ENCODE measurements around the gene TGFBR2.
"Not testable (repeated sequence)": the region's sequence is repeated elsewhere in the genome, so short reads cannot be mapped to it uniquely, and the experiment has no call there.

TGFBR2 gene

DNA sequence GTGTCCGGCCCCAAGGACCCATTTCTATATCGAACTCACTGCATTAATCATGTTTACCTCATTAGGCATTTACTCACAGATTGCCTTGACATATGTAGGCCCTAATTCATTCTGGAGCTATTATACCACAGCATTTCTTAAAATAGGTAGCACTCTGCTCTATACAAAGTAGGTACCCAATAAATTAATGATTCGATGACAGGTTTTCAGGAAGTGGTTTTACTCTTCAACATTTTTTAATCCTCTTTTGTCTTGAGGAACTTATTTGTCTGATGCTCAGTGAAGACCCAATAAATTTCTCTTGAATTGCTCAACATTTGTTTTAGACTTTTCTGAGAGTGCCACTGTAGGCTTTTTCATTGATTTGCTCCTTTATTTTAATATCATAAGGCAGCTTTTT, 12.1 kb downstream of the TGFBR2 start:
- DNase-seq (ENCODE audit: low read depth in 2 of 2, low spot score in 1 of 2): no peak

DNA sequence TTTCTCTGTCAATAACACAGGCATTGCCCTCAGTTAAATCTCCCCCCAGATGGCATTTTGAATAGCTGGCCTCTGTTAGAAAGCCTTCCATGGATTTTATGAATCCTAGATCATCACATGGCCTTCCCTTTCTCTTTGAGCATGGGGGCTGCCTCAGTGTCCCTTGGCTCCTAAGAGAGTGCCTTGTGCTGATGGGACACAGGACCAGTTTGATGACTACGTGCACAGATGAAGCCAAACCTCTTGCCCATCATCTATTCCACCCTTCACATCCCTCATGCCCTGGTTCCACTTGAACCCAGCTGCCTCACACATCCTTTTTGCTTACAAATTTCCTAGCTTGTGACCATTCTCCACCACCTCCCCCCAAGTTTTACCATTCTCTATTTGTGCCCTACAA, 12.9 kb downstream of the TGFBR2 start:
- DNase-seq (ENCODE audit: low read depth in 2 of 2, low spot score in 1 of 2): no peak

DNA sequence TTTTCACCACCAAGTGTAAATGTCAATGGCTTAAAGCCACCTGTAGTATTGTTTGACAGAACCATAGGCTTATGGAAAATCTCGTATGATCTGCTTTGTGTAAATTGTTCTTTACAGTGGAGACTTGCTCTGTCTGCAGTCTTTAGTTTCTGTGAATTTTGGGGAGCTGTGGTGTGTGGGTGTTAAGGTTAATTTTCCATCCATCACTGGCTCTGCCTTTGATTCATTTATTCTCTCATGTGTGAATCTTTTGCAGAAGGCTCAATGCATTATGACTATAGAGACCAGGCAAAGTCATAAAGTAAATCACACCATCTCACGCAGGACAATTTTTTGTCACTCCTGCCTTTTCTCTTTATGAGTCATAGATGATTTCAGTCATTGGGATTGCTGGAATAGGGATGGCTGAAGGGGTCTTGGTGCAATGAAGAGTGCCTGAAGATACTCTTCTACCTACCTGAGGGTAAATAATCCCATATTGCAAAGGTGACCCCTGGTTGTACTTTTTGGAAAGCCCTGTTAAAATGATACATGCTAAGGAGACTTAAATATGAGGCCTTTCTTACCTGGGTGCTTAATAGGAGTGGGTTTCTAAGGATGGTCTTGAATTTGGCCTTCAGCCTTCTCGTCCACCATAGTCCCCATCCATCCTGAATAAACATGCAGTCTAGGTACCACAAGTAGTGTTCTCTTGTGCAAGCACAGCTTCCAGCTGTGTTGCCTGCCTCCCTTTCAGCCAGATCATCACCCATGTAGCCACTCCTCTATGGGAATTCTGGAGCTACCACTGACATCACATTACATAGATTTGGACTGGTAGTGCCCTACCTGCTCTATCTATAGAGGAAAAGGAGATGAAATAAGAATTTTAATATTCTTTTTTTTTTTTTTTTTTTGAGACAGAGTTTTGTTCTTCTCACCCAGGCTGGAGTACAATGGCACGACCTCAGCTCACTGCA, 14.3 kb downstream of the TGFBR2 start:
- DNase-seq (ENCODE audit: low read depth in 2 of 2, low spot score in 1 of 2): peak in 1 of 2 donors; percentile 19

DNA sequence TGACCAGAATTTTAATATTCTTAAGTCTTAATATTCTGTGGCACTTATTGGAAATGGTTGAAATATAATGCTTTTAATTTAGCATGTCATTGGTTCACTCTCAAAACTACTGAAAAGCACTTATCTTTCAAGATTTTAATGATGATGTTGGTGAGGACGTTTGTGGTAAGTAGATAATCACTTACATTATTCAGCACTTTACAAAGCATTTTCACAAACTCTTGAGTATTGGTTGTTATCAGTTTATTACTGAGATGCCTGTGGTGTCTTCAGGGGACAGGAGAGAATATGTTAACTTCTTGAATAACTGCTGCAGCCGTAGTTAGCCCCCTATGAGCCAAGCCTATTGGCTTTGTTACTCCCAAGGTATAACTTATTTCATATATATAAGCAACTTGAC, 15.2 kb downstream of the TGFBR2 start:
- DNase-seq (ENCODE audit: low read depth in 2 of 2, low spot score in 1 of 2): no peak

DNA sequence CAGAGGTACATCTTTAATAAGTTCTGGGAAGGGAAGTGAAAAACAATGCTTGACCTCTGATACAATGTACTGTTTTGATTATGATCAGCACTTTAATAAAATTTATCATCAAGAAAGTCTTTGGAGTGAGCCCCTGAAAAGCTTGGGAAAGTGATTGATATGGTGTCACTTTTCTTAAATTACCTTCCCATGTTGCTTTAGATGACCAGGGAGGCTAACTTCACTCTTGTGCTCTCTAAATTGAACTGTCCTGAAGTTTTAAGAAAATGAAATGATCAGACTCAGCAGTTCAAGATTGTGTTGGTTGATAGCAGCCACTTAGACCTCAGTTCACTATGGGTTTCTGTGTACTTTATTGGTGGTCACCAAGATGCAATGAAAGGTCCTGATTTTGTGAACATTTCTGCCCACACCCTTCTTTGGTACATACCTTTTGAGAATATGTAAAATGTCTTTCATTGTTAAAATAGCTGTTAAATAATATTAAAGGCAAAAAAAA, 15.7 kb downstream of the TGFBR2 start:
- DNase-seq (ENCODE audit: low read depth in 2 of 2, low spot score in 1 of 2): no peak

DNA sequence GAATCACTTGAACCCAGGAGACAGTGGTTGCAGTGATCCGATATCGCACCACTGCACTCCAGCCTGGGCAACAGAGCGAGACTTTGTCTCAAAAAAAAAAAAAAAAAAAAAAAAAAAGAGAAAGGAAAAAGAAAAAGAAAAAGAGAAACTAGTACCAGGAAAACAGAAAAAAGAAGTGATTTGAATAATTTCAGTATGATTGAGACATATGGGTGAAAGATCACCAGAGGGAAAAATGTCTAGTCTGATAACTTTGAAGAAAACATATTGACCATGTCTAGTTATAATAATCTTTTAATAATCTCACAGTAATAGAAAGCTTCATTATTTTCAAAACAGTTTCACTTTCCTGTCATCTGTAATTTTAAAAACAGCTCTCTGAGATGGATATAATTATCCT, 16.4 kb downstream of the TGFBR2 start:
- DNase-seq (ENCODE audit: low read depth in 2 of 2, low spot score in 1 of 2): no peak

DNA sequence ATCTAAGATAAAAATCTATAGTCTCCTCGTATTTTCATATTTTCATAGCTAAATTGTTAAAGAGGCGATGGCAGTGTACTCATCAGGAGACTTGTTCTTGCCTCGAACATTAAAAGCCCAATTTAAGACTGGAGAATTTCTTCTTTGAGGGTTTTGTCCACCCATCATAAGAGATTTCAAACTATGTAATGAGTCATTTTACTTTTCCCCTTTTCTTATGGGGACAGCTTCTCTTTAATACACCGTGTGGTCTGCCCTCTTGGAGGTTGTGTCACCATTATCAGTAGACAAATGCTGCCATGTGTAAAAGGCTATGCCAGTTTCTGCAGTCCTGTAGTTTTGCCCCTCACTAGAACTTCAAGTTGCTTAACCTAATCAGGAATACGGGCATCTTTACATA, 16.9 kb downstream of the TGFBR2 start:
- DNase-seq (ENCODE audit: low read depth in 2 of 2, low spot score in 1 of 2): no peak

DNA sequence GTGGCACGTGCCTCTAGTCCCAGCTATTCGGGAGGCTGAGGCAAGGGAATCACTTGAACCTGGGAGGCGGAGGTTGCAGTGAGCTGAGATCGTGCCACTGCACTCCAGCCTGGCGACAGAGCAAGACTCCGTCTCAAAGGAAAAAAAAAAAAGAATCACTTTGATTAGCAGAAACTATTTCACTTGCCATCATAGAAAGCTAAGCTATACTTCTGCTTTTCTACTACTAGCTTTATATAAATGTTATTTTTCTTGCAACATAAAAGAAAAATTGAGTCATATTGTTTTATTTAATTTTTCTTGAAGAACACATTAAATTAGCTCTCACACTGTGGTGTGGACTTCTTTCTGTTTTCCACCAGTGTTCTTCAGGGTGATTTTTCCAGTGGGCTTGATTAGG, 18.1 kb downstream of the TGFBR2 start:
- not testable (repeated sequence) for DNase-seq (ENCODE audit: low read depth in 2 of 2, low spot score in 1 of 2)

DNA sequence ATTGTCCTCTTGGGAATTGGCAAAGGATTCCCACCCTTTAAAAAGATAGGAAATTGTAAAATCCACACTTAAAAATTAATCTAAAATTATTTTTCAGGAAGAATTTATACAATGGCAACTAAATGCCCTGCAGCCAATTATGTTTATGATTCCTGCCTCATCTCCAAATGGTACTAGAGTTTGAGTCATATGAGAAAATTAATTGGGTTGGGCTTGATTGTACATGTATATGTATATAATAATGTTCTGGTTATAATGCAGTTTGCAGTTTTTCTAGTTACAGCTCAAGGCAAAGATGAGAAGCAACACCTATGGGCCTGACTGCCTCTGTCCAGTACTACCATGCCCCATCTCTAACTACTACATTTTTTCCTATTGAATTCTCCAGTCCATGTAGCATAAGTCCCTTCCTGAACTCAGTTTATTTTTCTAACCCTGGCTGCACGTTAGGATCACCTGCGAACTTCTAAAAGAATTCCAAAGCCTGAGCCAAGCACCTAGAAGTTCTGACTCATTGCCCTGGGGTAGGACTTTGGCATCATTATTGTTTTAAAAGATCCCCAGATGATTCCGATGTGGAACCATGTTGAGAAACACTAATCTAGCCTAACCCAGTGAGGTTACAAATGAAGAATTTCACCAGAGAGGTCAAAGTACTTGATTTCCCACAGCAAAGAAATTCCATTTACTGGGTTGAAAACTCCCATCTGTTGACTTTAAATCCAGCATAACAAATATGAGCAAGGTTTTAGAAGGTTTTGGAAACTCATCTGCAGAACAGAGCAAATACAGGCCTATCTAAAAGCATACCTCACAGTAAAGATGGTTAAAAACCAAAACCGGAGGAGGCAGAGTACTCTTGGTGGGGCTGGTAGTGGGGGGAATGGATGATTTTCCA, 19.4 kb downstream of the TGFBR2 start:
- DNase-seq (ENCODE audit: low read depth in 2 of 2, low spot score in 1 of 2): no peak

DNA sequence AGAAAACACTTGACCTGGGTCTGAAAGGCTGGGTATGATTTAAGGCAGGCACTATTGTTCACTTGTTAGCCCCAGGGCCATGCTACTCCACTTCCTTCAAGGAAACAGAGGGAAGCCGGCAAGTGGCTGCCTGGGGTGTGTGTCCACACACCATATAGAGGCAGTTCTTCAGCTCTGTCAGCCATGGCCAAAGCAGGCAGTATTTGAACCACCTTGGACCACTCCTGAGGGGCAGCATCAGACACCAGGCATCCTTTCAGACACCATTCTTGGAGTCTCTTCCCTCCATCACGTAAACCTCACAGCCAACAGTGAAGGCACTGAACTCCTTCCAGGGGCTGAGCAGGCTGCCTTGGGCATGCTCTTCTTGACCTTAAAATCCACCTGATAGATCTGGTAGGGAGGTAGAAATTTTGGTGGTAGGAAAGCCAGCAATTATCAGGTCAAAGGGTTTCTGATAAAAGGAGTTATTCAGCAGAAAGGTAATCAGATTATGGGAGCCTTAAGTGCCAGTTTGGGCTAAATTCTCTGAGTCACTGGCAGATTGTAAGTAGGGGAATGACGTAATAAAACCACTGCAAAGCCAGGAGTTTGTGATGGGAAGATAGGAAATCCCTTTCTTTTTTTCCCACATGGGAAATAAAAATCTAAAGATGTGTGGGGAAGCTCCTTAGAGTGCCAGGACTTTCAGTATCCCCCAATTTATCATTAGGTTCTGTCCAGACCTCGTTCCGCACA, 20.2 kb downstream of the TGFBR2 start:
- no peak for DNase-seq (ENCODE audit: low read depth in 2 of 2, low spot score in 1 of 2)

DNA sequence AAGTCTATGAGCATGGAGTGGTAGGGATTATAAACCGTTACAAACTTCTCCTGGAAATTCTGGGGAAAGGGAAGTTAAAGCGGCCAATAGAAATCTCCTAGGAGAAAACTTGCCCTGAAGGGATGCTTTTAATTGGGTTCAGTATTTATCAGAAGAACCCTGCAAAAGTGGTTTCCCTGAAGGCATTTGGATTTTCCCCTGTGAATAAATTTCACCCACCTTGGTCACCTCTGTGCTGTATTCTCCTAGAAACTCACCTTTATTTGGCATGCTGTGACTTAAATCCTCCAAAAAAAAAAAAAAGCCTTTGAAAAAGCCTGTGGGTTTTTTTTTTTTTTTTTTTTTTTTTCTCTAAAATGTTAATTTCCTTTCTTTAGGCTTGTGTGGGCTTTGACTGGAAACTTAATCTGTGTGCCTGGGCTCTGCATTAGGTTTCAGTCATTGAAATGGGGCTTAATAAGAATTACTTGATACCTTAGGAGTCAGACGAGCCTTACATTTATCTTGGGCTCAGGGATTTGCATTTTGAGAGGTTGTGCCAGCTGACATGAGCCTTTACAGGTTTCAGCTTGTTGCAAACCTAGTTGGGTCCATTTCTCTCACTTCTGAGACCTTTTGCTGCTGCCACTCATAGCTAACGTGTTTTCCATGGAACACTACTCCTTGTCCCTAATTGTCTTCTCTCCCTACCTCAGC, 22.0 kb downstream of the TGFBR2 start:
- no peak for DNase-seq (ENCODE audit: low read depth in 2 of 2, low spot score in 1 of 2)

DNA sequence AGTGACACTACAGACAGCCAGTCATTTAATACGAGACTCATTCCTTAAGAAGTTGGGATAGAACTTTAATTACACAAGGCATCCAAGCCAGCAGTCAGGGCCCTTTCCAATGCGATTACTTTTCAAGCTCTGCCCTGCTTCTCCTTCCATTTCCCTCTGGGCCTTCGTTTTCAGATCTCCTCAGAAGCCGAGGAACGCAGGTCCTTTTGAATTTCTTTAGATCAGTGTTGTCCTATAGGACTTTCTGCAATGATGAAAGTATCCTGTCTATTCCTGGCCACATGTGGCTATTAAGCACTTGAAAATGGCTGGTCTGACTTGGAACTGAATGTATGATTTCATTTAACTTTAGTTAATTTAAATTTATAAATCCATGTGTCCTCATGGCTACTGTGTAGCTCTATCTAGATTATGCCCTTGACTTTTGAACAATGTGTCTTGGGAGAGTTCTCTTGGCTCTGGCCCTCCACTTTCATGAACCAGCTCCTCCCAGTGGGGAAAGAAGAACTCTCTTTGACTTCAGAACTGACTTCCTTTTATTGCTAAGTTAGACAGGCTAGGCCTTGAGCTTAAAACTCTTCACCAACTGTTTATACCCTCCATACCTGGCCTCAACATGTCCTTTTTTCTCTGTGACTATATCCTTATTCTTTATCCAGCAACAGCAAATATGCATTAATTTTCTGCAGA, 22.6 kb downstream of the TGFBR2 start:
- no peak for DNase-seq (ENCODE audit: low read depth in 2 of 2, low spot score in 1 of 2)

DNA sequence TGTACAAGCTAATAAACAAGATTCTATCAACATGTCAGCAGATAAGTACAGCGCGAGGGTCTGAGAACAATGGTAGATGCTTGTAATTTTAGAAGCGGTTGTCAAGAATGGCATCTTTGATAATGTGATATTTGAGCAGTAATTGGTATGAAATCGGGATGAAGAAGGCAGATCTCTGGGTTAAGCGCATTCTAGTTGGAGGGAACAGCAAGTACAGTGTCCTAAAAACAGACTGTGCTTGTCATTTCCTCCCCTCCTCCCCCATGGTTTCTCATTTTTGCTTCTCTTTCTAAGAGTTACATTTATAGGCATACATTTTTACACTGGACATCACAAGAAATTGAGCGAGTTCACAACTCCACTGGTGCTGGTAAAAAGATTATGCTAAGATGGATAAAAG, 23.3 kb downstream of the TGFBR2 start:
- no peak for DNase-seq (ENCODE audit: low read depth in 2 of 2, low spot score in 1 of 2)

DNA sequence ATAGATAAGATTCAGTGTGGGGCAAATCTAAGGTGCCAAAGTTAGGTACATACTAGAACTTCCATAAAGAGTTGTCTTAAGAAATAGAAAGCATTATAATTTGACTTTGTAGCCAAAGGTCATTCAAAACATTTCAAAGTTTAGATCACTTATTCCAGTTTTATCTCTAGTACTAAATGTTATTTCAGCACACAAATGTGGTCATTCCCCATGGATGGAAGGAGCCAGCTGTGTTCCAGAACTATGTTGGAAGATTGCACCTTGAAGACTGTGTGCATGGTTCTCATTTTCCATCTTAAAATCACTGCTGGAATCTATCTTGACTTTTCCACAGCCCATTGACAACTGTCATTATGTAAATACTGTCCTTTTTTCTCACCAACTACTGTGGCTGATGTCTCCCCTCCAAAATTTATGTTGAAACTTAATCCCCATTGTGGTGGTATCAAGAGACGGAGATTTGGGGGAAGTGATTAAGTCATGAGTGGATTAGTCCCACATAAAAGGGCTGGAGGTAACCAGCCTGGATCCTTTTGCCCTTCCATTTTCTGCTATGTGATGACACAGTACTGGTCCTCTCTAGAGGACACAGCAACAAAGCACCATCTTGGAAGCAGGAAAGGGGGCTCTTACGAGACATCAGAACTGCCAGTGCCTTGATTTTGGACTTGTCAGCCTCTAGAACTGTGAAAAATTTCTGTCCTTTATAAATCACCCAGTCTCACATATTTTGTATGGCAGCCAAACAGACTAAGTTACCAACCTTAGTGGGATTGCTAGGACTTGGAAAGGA, 24.0 kb downstream of the TGFBR2 start:
- no peak for DNase-seq (ENCODE audit: low read depth in 2 of 2, low spot score in 1 of 2)

DNA sequence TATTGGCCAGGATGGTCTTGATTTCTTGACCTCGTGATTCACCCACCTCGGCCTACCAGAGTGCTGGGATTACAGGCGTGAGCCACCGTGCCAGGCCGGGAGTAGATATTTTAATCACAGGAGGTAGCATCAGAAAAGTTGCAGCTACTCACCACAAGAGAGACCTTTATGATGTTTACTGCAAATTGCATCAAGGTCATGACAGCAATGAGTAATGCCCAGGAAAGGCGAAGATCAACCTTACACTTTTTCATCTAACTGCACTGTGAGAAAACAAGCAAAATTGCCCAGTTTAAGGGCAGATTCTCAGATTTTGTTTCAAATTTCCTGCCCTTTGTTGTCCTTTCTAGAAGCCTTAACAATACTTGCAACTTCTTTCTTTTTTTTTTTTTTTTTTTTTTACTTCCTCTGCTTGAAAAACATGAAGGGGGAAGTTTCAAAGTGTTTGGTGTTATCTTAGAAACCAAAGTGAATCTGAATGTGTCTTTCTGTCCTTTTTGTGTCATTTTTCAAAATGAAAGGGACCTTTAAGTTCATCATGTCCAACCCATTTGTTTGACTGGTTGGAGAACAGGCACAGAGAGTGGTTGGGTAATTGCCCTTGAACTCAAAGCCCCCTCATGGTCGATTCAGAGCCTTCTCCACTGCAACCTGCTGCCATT, 25.0 kb downstream of the TGFBR2 start:
- DNase-seq (ENCODE audit: low read depth in 2 of 2, low spot score in 1 of 2): peak in 1 of 2 donors; percentile 32

DNA sequence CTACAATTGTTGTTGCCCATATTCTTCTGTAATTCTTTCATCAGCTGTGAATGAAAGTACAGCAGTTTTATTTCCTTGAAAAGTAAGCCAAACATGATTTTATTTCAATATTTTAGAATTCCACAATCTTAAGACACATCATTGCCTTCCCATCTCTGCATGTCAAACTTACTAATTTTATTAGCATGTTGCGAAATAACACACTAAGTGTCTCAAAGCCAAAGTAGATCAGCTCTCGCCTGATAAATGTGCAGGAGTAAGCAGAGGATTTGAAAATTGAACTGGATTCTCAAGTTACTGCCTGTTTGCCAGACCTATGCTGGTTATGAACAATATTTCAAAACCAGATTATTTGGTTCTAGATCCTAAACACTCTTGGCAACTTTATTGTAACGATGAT, 25.7 kb downstream of the TGFBR2 start:
- DNase-seq (ENCODE audit: low read depth in 2 of 2, low spot score in 1 of 2): no peak

DNA sequence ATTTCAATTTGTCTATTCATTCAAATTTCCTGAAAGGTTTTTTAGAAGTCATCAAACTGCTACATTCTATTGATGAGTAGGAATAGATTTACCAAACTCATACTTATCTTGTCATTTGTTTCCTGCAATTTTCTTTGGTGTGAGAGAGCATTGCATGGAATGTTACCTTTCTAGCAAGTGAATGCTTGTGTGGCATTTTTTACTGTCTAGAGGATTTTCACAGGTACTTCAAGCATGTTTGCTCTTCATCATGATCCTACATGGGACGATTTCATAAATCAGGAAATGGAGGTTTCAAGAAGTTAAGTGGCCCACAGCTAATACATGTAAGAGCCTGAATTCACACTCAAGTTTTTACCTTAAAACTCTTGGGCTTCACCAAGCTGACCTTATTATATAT, 26.1 kb downstream of the TGFBR2 start:
- no peak for DNase-seq (ENCODE audit: low read depth in 2 of 2, low spot score in 1 of 2)

DNA sequence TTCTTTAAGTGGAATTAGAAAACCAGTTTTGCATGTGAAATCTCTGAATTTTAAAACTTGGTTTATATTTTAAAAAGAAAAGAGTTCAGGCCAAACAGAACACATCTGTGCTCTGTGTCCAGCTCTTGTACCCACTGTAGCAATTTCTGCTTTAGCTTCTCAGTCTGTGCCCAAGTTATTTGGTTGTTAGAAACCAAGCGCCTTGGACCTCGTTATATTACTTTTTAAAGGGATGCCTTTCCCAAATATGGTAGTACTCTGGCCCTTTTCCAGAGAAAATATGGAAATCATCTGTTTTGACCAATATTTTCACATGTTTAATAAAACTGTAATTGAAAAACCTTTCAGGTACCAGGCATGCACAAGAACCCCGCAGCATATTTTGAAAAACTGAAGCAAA, 27.3 kb downstream of the TGFBR2 start:
- DNase-seq (ENCODE audit: low read depth in 2 of 2, low spot score in 1 of 2): no peak
